ENCODE data around the gene TGFBR2. TPM values are rescaled to one million over a fixed set of nuclear protein-coding genes. Genes with fewer than 3 reads are reported as not detected.

Gene TGFBR2
- total and polyA plus RNA-seq, 2 experiments from 2014 or later, result 4.7 to 13.0 TPM

DNA sequence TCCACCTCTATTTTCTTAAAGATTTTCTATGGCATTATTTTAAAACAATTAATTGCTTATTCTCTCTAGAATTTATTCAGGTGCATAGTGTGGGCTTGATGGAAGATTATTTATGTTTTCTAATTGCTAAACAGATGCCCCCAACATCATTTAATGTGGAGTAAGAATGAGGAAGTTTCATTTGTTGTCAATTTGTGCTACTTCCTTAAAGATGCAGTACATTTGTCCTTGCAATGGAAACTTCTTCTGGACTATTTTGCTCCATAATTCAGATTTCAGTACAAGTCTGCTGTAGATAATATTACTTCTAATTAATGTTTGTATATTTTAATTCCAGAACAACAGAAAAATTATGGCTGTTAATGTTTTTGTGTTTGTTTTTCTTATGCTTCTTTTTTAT is 104.8 kb downstream of the TGFBR2 start:
- Histone ChIP-seq H3K27me3 (ENCODE audit: insufficient read depth) (no peaks in the 10 kb centered on the region), H3F3A (replicated peaks; ENCODE audit: low read depth) (no peaks in the 10 kb centered on the region), H3K36me3 (ENCODE audit: insufficient read depth) (no peaks in the 10 kb centered on the region), H3K27ac (ENCODE audit: low read depth) (no peak overlapping the region), H3K4me2 (no peak overlapping the region), H2AFZ (no peak overlapping the region), H3K4me3 (no peak overlapping the region), H4K20me1 (replicated peaks; ENCODE audit: insufficient read depth) (no peaks in the 10 kb centered on the region), H3K79me2 (replicated peaks; ENCODE audit: insufficient read depth) (no peaks in the 10 kb centered on the region), H3K9me2 (ENCODE audit: insufficient read depth) (0 out of 2 replicates have a peak, but pooled peaks cover 3% of the 10 kb centered on the region), H3K4me1 (ENCODE audit: insufficient read depth) (no peaks in the 10 kb centered on the region)
- no peaks in the 10 kb centered on the region for H3K27me3 Mint-ChIP-seq (ENCODE audit: insufficient read depth, low read depth, poor library complexity)
- H3K4me1 Mint-ChIP-seq, result peaks cover 2% of the 10 kb centered on the region; the same call in 1 of the 3 replicates
- DNase-seq (ENCODE audit: low spot score) (no peak), ATAC-seq (no peak)
- no peak overlapping the region for H3K4me3 Mint-ChIP-seq
- peaks cover 12% of the 10 kb centered on the region for H3K36me3 Mint-ChIP-seq (ENCODE audit: low read depth)
- H3K27ac Mint-ChIP-seq, result no peak overlapping the region
- H3K9me3 Mint-ChIP-seq, result peaks cover 10% of the 10 kb centered on the region
- TF ChIP-seq CREB1 (CRISPR knock-in tag; IDR thresholded peaks at IDR 0.05; ENCODE audit: low read depth) (no peak), NANOG (IDR thresholded peaks at IDR 0.05; ENCODE audit: borderline replicate concordance) (no peak), ZNF114 (CRISPR knock-in tag; IDR thresholded peaks at IDR 0.05) (no peak), STAT1 (IDR thresholded peaks at IDR 0.05; ENCODE audit: unreplicated experiment) (no peak), EZH2phosphoT487 (IDR thresholded peaks at IDR 0.05; ENCODE audit: unreplicated experiment) (no peak), JUNB (IDR thresholded peaks at IDR 0.05; ENCODE audit: unreplicated experiment) (no peak), CTCF (conservative IDR thresholded peaks at IDR 0.05; ENCODE audit: low read depth in 2 of 2) (no peak), ZNF331 (CRISPR knock-in tag; IDR thresholded peaks at IDR 0.05; ENCODE audit: low read depth) (no peak), POLR2AphosphoS5 (IDR thresholded peaks at IDR 0.05; ENCODE audit: low read depth) (no peak), EZH2 (IDR thresholded peaks at IDR 0.05; ENCODE audit: low read depth, unreplicated experiment) (no peak), ETS1 (IDR thresholded peaks at IDR 0.05) (no peak), ZNF462 (CRISPR knock-in tag; IDR thresholded peaks at IDR 0.05) (no peak)
- TF ChIP-seq, protein P1, sequence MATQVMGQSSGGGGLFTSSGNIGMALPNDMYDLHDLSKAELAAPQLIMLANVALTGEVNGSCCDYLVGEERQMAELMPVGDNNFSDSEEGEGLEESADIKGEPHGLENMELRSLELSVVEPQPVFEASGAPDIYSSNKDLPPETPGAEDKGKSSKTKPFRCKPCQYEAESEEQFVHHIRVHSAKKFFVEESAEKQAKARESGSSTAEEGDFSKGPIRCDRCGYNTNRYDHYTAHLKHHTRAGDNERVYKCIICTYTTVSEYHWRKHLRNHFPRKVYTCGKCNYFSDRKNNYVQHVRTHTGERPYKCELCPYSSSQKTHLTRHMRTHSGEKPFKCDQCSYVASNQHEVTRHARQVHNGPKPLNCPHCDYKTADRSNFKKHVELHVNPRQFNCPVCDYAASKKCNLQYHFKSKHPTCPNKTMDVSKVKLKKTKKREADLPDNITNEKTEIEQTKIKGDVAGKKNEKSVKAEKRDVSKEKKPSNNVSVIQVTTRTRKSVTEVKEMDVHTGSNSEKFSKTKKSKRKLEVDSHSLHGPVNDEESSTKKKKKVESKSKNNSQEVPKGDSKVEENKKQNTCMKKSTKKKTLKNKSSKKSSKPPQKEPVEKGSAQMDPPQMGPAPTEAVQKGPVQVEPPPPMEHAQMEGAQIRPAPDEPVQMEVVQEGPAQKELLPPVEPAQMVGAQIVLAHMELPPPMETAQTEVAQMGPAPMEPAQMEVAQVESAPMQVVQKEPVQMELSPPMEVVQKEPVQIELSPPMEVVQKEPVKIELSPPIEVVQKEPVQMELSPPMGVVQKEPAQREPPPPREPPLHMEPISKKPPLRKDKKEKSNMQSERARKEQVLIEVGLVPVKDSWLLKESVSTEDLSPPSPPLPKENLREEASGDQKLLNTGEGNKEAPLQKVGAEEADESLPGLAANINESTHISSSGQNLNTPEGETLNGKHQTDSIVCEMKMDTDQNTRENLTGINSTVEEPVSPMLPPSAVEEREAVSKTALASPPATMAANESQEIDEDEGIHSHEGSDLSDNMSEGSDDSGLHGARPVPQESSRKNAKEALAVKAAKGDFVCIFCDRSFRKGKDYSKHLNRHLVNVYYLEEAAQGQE (IDR thresholded peaks at IDR 0.05; ENCODE audit: unreplicated experiment), result no peak

Measured in GM23338 (cell line).